Astrocyte of the spinal cord (primary cell): ENCODE results near the gene NDUFC2.

ENCODE experiments used
- DNase-seq: peaks from one replicate; pipeline ENCODE4 v3.0.0; 2011; ENCODE audit warnings: low read depth, low spot score
- H3K4me3 ChIP-seq: 2 replicates; pipeline ENCODE4 v1.5.1; 2011; ENCODE audit warnings: low read depth, mild to moderate bottlenecking, low read length, moderate library complexity
- in situ Hi-C: cut with HindIII; loops from 2 replicates; pipeline ENCODE4 v1.10.0; 2017; ENCODE audit warnings: low sequenced_read_pairs
- TF ChIP-seq, protein P1 (sequence below): IDR thresholded peaks from 2 replicates; pipeline ENCODE4 v1.5.1; 2012; ENCODE audit warnings: low read depth, mild to moderate bottlenecking, low read length, inconsistent platforms

The NDUFC2 gene

DNA sequence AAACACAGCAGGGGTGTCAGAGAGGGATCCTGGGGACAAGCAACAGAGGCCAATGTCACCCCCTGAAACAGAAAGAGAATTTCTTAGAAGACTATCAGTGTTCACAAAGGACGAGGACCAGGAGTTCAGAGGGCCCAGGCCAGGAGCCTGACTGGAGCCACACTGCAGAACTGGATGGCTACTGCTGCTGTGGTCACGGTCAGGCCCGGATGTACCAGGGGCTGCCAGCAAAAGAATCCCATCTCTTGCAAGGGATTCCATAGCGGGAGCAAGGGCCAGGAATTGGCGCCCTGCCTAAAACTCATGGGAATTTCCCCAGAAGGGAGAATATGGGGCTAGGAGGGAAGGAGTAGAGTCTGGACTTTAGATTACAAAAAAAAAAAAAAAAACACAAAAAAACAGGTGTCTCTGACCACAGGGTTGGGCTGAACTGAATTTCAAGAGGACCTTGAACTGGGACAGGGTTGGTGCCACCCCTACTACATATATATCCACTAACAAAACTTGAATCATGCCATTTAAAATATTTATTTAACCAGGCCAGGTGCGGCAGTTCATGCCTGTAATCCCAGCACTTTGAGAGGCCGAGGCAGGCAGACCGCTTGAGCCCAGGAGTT, 40.9 kb downstream of the NDUFC2 start:
- no peak for DNase-seq
- in situ Hi-C loops = no loop called here
- TF ChIP-seq, protein P1, sequence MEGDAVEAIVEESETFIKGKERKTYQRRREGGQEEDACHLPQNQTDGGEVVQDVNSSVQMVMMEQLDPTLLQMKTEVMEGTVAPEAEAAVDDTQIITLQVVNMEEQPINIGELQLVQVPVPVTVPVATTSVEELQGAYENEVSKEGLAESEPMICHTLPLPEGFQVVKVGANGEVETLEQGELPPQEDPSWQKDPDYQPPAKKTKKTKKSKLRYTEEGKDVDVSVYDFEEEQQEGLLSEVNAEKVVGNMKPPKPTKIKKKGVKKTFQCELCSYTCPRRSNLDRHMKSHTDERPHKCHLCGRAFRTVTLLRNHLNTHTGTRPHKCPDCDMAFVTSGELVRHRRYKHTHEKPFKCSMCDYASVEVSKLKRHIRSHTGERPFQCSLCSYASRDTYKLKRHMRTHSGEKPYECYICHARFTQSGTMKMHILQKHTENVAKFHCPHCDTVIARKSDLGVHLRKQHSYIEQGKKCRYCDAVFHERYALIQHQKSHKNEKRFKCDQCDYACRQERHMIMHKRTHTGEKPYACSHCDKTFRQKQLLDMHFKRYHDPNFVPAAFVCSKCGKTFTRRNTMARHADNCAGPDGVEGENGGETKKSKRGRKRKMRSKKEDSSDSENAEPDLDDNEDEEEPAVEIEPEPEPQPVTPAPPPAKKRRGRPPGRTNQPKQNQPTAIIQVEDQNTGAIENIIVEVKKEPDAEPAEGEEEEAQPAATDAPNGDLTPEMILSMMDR = no peak
- H3K4me3 ChIP-seq = no peak overlapping the region

GRCh38 chr11:78037825-78038620, 41.6 kb downstream of the NDUFC2 start:
- no peak for DNase-seq
- in situ Hi-C loops = no loop called here
- TF ChIP-seq, protein P1 = no peak
- no peak overlapping the region for H3K4me3 ChIP-seq

- TF ChIP-seq, protein P1 = no peak
- in situ Hi-C loops = no loop called here
- H3K4me3 ChIP-seq = no peak overlapping the region
- no peak for DNase-seq
Observed at GRCh38 chr11:78037056-78037455, 42.6 kb downstream of the NDUFC2 start.

DNA sequence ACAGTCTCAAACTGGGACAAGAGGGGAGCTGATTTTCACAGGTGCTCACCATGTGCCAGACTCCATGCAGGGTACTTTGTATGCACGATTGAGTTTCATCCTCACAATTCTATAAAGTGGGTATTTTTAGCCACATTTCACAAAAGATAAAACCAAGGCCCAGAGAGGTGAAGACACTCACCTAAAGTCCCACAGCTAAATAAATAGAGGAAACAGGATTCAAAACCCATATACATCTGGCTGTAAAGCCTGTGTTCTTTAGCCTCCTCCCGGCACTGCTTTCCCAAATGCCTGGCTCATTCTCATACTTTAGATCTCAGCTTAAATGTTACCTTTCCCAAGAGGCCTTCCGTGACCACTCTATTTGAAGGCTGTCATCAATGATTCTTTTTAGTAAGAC, 43.3 kb downstream of the NDUFC2 start:
- in situ Hi-C loops = no loop called here

GRCh38 chr11:78034623-78035022, 45.0 kb downstream of the NDUFC2 start:
- TF ChIP-seq, protein P1 = no peak
- DNase-seq = no peak
- H3K4me3 ChIP-seq = no peak overlapping the region
- in situ Hi-C loops = no loop called here

More for the DNA sequence above, 43.3 kb downstream of the NDUFC2 start:
- DNase-seq = no peak
- TF ChIP-seq, protein P1 = no peak
- H3K4me3 ChIP-seq = no peak overlapping the region

- TF ChIP-seq, protein P1 = no peak
- H3K4me3 ChIP-seq = no peak overlapping the region
Observed at GRCh38 chr11:78033040-78033439, 46.6 kb downstream of the NDUFC2 start.

More at GRCh38 chr11:78033040-78033439, 46.6 kb downstream of the NDUFC2 start:
- in situ Hi-C loops = no loop called here
- no peak for DNase-seq
